Fibroblast of pulmonary artery (primary cell): Measurements from ENCODE around the gene EOMES.

ENCODE experiments used
- DNase-seq: peaks from one replicate; pipeline ENCODE4 v3.0.0-alpha.2; 2010; ENCODE audit warnings: low read depth
- H3K4me3 ChIP-seq: replicated peaks from 2 replicates; pipeline ENCODE4 v1.5.1; 2011; ENCODE audit warnings: low read depth, mild to moderate bottlenecking, control low read depth, low read length, moderate library complexity
- CTCF ChIP-seq: IDR thresholded peaks from 2 replicates; pipeline ENCODE4 v1.5.1; 2011; ENCODE audit warnings: mild to moderate bottlenecking, control low read depth, low read length, inconsistent platforms; ENCODE audit errors: missing control alignments

The EOMES gene

DNA sequence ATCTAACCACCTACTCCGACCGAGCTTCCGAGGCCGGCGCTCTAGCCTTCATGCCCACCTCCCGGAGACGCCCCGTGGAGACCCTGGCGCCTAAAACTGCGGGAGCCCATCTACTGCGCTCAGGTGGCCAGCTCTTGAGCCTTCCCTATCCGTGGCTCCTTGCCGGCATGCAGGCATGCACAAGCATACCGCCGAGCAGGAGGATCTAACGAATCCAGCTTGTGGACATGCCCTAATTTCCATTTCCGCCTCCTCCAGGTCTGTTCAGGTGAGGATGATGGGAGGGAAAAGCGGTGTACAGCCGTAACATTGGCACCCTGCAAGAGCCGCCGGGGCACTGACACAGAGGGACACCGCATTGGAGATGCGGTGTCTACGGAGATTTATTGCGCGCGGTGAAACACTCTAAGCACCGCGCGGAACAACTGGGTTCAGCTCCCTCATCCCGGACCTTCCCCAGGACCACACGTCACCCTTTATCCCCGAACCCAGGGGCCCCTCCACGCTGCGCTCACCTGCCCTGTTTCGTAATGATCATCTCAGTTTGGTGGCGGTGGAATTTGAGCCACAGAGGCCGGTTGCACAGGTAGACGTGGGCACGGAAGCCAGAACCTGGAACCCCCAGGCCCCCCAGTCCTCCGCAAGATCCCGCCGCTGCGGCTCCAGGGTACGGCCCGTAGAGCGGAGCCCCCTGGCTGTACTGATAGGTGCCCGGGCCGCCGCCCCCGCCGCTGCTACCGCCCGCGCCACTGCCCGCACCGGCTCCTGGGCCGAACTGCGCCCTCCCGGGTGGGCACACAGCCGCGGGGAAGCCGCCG is 1.0 kb downstream of the EOMES start:
- DNase-seq: no peak
- TF ChIP-seq CTCF: no peak

DNA sequence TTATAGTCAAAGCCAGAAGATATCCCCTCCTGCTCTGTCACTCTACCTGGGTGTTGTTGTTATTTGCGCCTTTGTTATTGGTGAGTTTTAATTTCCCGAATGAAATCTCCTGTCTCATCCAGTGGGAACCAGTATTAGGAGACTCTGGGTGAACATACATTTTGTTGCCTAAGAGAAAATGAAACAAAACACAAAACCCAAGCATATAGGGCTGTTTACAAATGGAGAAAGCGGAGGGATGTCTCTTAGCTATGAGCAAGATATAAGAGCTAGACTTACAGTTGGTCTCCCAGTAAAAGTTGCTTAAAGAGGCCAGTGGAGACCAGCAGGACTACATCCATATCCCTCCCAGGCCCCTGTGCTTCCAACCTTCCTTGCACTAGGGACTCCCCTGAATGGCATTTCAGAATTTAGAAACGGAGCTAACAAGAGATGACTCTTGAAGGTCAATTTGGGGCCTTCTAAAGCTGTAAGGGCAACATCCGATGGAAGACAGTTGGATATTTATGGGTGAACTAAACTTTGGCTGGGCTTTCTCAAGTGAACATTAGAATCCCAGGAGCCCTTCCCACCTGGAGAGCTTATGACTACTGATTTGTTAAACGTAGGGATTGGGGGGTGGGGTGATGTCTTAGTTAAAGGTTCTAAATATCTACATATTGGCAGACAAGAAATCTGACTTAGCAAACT is 2.7 kb downstream of the EOMES start:
- DNase-seq: no peak
- H3K4me3 ChIP-seq: no peak overlapping the region
- TF ChIP-seq CTCF: no peak

More for the DNA sequence above, 1.0 kb downstream of the EOMES start:
- H3K4me3 ChIP-seq: peak overlapping the region; percentile 13

DNA sequence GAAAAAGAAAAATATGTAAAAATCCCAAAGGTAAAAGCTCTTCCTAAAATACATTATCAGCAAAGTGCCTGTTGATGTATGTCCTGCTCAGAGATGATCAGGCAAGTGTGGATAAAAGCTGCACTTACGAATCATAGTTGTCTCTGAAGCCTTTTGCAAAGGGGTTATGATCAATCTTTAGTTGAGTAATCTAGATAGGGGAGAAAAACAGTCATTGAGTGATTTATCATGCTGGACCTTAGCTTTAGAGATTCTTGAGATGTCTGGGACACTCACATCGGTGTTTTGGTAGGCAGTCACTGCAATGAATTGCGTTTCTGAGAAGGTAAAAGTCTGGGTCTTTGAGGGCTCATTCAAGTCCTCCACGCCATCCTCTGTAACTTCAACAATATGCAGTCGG is 3.7 kb downstream of the EOMES start:
- no peak for DNase-seq

DNA sequence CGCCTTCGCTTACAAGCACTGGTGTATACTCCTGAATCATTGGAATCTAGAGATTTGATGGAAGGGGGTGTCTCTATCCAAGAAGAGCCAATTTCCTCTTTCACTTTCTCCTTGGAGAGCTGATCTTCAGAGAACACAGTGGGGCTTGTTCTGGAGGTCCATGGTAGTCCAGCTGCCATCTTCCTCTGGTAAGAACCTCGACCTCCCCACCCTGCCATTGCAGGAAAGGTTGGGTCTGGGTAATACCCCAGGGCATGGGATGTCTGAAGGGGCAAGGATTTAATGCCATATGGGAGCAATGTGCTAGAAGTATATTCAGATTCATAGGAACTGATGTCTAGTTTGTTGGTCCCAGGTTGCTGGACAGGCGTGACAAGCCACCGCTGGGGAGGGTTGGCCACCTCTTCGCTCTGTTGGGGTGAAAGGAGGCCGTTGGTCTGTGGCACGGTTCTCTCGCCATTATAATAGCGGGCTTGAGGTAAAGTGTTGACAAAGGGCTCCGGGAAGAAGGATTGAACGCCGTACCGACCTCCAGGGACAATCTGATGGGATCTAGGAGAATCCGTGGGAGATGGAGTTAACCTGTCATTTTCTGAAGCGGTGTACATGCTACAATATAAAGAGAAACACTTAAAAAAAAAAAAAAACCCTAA is 4.8 kb downstream of the EOMES start:
- no peak for DNase-seq
- TF ChIP-seq CTCF: no peak
- H3K4me3 ChIP-seq: no peak overlapping the region

More for the DNA sequence above, 3.7 kb downstream of the EOMES start:
- TF ChIP-seq CTCF: no peak
- H3K4me3 ChIP-seq: no peak overlapping the region

DNA sequence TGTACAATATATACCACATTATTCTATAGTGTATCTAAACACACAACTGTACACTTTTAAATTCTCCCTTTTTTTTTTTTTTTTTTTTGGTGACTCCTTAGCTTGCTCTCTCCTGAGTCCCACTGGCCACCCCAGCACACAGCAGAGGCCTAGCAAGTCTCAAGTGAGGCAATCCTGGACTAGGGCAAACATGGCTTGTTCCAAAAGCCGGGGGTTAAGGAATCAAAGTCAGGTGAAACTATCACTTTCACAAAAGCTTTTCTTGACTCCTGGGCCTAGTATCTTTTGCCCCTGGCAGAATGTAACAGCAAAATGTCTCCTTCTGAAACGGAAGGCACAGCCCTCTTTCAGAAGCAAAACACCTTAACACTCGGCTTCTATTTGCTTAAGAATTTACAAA is 5.8 kb downstream of the EOMES start:
- no peak overlapping the region for H3K4me3 ChIP-seq
- DNase-seq: no peak
- TF ChIP-seq CTCF: no peak

DNA sequence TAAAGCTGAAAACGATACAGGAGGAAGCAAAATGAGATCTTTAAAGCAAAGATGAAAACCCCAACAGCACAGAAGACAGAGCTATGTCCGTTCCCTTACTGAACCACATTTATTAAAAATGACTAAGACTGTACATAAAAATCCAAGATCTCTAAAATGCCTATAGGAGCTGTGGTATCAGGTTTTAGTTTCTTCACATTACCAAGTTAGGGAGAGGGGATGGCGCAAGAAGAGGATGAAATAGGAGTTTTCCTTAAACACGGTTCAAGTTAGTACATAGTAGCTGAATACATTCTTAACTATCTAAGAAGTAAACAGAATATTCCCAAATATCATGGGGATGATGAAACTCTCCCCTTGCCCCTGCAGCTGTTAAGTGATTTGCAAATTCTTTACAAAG is 6.3 kb downstream of the EOMES start:
- no peak for TF ChIP-seq CTCF

More for the DNA sequence above, 6.3 kb downstream of the EOMES start:
- DNase-seq: no peak
- H3K4me3 ChIP-seq: no peak overlapping the region
